T-helper 1 cell treated with Interleukin-12 subunit alpha and Interleukin-12 subunit beta and Interleukin-4 antibody, amounts not matched to agents 30 ng/mL and 1 ng/mL, for 36 hours (primary cell): ENCODE results near the gene ITIH3. TPM values are rescaled to one million over a fixed set of nuclear protein-coding genes. Genes with fewer than 3 reads are reported as not detected.

ENCODE experiments used
- intact Hi-C: fragments of 100-400 bp; cut with micrococcal nuclease; formaldehyde crosslinking; loops from one replicate; pipeline ENCODE4 v1.15.1; 2024
- total RNA-seq: library from RNA; stranded (reverse); gene quantifications from 2 replicates; pipeline ENCODE4 v1.2.3, GENCODE V29; 2022

The ITIH3 gene
- total RNA-seq, 1 donor from 2014 or later = not detected

DNA sequence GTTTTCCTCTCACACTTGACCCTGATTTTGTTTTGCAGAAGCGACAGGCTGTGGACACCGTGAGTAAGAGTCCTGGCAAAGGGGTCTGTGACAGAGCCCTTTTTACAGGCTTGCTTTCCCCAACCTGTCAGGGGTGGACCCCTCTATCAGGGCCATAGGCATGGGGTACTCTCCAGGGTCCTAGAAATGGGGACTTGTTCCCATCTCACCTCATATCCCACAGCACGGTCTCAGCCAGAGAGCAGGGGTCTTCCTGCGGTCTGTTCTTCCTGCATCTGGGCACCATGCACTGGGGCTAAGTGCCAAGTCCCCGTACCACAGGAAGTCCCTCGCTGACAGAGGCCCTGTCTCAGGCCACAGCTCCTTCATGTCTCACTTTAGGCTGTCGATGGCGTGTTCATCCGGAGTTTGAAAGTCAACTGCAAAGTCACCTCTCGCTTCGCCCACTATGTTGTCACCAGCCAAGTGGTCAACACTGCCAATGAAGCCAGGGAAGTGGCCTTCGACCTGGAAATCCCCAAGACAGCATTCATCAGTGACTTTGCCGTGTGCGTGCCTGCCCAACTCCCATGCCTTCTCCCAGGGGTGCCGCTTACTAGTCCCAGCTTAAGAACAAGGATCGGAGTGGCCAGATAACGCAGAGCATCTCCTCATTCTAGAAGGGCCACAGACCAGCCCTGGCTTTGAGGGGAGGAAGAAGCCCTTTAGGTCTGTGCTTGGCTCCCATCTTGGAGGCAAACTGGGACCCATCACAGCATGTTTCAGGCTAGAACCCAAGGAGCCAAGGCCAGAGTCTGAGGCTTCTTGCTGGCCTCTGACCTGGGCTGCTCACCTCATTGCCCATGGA, 16.4 kb upstream of the ITIH3 start:
- intact Hi-C loops = no loop called here

GRCh38 chr3:52779011-52779836, 15.4 kb upstream of the ITIH3 start:
- intact Hi-C loops = no loop called here

DNA sequence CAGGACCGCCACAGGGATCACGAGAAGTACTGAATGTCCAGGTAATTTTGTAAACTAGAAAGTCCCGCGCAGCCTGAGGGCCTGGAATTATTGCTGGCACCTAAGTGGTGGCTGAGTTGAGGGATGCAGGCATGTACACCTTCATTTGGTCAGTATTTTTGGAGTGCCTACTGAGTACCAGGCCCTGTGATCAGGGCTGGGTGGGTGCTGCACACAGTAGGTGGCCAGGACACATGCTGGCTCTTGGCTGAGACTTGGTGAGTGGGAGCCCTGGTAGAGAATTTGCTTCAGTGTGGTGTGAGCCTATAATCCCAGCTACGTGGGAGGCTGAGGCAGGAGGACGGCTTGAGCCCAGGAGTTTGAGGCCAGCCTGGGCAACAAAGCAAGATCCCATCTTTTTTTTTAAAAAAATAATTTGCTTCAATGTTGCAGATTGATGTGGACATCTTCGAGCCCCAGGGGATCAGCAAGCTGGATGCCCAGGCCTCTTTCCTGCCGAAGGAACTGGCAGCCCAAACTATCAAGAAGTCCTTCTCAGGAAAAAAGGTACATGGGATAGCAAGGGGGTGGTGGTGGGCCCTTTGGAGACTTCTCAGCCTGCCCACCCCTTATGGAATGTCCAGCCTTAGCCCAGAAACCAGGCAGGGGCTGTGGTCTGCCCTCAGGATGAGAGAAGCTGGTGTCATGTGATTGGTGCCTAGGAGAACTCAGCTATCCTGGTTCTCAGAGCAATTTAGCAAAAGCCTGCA, 14.6 kb upstream of the ITIH3 start:
- intact Hi-C loops = no loop called here

- intact Hi-C loops = no loop called here
Observed at GRCh38 chr3:52781741-52782140, 12.9 kb upstream of the ITIH3 start.

DNA sequence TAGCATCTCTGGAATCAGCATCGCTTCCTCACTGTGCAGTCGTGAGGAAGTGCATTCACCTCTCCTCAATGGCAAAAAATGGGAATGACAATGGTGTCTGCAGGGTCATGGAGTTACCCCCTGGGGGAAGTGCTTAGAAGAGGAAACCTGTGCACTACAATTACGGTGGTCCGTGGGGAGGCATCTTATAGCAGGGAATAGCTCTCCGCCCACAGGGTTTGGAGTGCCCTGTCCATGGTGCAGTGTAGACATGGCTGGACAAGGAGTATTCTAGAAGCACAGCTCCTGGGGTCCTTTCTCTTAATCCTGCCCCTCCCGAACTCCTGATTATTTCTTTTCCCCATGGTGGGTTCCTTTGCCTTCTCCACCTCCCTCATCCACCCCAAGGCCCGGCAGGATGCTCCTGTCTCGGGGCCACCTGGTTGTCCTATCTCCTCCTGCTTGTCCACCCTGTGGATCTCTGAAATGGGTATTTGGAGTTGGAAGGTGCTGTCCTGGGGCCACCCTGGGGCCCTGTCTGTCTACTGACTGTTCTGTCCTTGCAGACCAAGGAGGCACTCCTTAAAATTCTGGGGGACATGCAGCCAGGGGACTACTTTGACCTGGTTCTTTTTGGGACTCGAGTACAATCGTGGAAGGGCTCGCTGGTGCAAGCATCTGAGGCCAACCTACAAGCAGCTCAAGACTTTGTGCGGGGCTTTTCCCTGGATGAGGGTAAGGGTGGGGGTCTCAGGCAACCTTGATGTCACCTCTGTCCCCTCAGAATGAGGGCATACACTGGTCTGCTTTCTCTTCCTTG, 12.0 kb upstream of the ITIH3 start:
- intact Hi-C loops = no loop called here

GRCh38 chr3:52783211-52783555, 11.4 kb upstream of the ITIH3 start:
- intact Hi-C loops = no loop called here

DNA sequence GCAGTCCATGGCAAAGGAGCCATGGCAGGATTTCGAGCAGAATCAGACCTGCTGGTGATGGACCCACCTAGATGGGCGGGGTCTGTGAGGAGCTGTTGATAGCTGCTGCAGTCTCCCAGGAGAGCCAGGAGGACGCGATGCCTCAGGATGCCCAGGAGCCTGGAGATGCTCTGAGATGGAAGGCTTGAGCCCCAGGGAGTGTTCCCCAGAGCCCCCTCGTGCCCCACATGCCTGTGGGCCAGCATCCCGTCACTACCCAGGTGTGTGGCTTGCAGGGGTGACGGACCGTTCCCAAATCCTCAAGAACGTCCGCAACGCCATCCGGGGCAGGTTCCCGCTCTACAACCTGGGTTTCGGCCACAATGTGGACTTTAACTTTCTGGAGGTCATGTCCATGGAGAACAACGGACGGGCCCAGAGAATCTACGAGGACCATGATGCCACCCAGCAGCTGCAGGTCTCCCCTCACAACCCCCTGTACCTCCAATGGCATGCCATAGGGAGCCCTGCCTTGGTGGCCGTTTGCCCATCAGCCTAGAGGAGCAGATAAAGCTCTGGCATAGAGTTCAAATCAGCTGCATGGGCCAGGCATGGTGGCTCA, 10.5 kb upstream of the ITIH3 start:
- intact Hi-C loops = no loop called here

- intact Hi-C loops = no loop called here
Observed at GRCh38 chr3:52784931-52785590, 9.5 kb upstream of the ITIH3 start.

- intact Hi-C loops = no loop called here
Observed at GRCh38 chr3:52786330-52787215, 8.0 kb upstream of the ITIH3 start.

DNA sequence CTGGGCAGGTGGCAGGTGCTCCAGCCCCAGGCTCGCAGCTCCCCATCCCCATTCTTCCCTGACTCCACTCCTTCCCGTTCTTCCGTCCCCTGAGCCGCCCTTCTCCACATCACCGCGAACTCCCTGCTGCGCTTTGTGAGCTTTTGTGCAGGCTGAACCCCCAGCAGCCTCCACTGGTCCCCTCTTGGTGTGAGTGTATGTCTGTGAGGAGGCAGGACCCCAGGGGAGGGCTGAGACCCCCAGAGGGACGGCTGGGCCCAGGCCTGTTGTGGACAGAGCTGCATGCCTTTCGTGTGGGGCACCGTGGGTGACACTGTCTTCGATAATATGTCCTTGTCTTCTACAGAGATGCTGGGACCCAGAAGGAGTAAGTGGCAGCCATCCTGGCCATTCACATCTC, 7.3 kb upstream of the ITIH3 start:
- intact Hi-C loops = no loop called here

DNA sequence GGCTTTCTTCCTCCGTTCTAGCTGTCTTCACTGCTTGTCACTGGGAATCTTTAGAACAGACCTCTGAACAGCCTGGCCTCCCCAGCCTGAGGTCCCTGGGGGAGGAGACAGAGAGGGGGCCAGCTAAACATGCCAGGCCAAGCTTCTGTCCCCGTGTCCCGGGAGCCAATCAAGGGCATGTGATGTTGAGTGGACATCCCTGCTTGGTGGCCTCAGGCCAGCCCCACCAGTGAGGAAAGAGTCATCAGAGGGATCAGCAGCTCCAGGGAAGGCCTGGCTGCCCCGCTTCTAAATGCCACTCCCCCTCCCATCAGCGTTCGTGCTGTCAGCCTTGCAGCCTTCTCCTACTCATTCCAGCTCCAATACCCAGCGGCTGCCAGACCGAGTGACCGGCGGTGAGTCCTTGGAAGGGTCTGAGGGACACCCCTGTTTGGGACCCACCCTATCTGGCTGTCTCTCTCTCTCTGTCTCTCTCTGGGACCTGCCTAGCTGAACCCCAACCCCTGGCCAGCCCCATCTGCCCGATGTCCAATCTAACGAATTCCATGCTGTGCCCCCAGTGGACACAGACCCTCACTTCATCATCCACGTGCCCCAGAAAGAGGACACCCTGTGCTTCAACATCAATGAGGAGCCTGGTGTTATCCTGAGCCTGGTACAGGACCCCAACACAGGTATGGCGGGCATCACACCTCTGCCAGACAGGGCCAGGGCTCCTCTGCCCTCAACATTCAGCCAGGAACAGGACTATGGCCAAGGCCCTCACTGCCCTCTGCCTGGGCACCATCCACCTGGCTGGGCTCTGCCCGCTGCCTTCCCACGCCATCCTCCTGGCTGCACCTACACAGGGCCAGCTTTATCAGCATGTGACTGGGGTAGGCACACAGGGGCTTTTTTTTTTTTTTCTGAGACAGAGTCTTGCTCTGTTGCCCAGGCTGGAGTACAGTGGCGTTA, 6.6 kb upstream of the ITIH3 start:
- intact Hi-C loops = no loop called here

DNA sequence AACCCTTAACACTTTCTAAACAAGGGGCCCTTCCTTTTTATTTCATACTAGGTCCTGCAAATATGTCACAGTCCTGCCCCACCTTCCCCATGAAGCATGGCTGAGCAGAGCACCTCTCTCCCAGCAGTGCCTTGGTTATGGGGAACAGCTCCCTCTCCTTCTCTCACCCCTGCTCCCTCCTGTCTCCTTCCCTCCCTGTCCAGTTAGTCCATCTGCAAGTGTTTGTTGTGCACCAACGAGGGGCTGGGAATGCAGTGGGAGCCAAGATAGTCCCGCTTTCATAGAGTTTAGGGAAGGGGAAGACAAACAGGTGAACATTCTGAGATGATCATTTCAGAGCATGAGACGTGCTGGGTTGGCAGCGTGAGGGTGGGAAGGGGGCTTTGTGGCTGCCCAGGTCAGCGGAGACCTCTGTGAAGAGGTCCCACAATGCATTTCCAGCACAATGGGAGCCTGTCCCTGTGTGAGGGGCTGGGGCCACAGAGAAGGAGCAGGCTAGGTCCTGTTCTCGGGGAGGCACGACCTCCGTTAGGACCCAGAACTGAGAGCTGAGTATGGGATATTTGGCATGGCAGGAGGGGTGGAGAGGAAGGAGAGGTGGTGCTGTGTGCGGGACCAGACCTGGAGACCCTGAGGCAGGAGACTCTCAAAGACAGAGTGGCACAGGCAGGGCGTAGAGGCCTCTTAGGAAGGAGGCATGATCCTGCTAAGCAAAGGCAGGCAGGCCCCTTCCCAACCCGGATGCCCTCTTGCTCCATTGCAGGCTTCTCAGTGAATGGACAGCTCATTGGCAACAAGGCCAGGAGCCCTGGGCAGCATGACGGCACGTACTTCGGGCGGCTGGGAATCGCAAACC, 5.5 kb upstream of the ITIH3 start:
- intact Hi-C loops = no loop called here

DNA sequence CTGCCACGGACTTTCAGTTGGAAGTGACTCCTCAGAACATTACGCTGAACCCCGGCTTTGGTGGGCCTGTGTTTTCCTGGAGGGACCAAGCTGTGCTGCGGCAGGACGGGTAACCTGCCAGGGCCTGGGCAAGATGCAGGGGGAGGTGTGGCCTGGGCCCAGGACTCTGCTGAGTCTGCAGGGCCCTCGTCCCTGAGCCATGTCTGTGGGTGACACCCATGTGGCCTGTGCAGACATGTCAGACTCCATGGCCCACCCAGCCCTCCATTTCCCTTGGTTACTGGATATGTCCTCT, 4.9 kb upstream of the ITIH3 start:
- intact Hi-C loops = no loop called here

DNA sequence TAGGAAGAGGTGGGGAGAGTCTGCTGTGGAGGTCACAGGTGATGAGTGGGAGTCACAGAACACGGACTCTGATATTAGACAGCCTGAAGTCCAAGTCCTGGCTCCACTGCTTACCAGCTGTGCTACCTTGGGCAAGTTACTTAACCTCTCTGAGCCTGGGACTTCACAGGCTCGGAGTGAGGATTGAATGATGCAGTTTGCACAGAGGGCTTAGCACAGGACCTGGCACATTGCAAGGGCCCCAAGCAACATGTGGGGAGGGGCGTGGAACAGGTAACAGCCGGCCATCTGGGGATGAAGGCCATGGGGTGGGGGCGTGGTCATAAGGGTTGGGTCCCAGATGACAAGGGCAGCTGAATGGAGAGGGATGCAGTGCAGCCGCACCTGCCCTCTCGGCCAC, 4.3 kb upstream of the ITIH3 start:
- intact Hi-C loops = no loop called here

- intact Hi-C loops = no loop called here
Observed at GRCh38 chr3:52790741-52791140, 3.9 kb upstream of the ITIH3 start.

GRCh38 chr3:52791366-52791765, 3.2 kb upstream of the ITIH3 start:
- intact Hi-C loops = no loop called here

GRCh38 chr3:52791928-52792327, 2.7 kb upstream of the ITIH3 start:
- intact Hi-C loops = no loop called here
